Fibroblast of skin of right quadriceps (primary cell): Measurements from ENCODE around the gene FLT1.

Experiments used
- DNase-seq: peaks from one replicate; pipeline ENCODE4 v3.0.0-alpha.2; 2013

The FLT1 gene, protein sequence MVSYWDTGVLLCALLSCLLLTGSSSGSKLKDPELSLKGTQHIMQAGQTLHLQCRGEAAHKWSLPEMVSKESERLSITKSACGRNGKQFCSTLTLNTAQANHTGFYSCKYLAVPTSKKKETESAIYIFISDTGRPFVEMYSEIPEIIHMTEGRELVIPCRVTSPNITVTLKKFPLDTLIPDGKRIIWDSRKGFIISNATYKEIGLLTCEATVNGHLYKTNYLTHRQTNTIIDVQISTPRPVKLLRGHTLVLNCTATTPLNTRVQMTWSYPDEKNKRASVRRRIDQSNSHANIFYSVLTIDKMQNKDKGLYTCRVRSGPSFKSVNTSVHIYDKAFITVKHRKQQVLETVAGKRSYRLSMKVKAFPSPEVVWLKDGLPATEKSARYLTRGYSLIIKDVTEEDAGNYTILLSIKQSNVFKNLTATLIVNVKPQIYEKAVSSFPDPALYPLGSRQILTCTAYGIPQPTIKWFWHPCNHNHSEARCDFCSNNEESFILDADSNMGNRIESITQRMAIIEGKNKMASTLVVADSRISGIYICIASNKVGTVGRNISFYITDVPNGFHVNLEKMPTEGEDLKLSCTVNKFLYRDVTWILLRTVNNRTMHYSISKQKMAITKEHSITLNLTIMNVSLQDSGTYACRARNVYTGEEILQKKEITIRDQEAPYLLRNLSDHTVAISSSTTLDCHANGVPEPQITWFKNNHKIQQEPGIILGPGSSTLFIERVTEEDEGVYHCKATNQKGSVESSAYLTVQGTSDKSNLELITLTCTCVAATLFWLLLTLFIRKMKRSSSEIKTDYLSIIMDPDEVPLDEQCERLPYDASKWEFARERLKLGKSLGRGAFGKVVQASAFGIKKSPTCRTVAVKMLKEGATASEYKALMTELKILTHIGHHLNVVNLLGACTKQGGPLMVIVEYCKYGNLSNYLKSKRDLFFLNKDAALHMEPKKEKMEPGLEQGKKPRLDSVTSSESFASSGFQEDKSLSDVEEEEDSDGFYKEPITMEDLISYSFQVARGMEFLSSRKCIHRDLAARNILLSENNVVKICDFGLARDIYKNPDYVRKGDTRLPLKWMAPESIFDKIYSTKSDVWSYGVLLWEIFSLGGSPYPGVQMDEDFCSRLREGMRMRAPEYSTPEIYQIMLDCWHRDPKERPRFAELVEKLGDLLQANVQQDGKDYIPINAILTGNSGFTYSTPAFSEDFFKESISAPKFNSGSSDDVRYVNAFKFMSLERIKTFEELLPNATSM (N-terminal part only)

DNA sequence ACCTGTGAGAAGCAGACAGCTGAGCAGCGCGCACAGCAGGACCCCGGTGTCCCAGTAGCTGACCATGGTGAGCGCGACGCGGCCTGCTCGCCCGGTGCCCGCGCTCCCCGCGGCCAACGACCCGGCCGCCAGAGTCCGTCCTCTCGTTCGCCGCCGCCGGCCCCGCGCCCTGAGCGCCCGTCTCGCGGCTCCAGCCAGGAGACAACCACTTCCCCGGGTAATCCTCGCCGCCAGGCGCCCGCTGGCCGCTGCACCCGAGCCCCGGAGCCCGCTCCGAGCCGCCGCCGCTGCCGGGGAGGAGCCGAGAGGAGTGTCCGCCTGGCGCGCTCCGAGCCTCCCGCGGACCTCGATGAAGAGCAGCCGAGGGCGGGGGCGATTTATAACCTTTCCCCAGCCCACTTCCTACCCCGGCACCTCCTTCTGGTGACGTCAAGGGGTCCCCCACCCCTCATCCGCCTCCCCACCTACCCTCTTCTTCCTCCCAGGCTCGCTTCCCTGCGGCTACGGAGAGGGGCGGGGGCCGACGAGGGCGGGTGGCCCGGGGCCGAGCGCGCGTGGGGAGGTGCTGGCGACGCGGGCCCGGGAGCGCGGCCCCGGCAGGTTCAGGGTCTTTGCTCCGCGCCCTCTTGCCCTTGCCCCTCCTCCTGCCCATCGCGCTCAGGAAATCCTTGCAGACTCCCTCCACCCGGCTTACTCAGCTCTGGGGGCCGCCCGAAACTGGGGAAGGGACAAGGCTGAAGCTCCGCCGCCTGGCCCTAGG lies at the start of gene FLT1:
TSS of gene FLT1 (minus strand) at position 351 of the 760 bp plus-strand sequence. CDS start at position 66, 285 bp downstream.
- DNase-seq: no peak

DNA sequence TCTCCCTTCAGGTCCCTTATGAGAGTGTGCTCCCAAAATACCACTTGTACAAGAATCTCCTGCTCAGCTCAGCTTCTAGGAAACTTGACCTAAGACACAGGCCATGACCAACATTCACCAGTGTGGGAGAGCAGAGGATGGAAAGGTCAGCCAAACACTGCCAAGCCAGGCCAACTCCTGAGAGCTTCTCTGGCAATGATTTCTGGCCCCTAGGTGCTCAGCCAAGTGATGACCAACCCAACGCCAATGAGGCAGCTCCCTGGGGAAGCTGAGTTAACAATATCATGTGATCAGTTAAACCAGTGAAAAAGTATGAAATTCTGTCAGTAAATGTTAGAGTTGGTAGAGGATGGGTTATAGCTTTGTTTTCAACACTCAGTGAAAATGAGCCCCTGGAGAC lies 49.1 kb upstream of the FLT1 start:
- no peak for DNase-seq

- DNase-seq: no peak
These were observed 47.9 kb upstream of the FLT1 start for GRCh38 chr13:28542804-28543203.

DNA sequence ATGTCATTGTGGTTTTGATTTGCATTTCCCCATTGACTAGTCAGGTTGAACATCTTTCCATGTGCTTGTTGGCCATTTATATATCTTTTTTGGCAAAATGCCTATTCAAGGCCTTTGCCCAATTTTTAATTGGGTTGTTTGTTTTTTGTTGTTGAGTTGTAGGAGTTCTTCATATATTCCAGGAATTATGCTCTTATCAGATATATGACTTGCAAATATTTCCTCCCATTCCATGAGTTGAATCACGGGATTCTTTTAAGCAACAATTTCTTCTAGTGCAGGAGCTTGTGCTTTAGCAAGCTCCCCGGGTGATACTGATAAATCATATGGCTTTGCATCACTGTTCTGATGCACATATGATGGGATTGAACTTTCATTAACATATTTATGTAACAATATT lies 47.0 kb upstream of the FLT1 start:
- DNase-seq: no peak

GRCh38 chr13:28540612-28541011 lies 45.7 kb upstream of the FLT1 start:
- DNase-seq: no peak

DNA sequence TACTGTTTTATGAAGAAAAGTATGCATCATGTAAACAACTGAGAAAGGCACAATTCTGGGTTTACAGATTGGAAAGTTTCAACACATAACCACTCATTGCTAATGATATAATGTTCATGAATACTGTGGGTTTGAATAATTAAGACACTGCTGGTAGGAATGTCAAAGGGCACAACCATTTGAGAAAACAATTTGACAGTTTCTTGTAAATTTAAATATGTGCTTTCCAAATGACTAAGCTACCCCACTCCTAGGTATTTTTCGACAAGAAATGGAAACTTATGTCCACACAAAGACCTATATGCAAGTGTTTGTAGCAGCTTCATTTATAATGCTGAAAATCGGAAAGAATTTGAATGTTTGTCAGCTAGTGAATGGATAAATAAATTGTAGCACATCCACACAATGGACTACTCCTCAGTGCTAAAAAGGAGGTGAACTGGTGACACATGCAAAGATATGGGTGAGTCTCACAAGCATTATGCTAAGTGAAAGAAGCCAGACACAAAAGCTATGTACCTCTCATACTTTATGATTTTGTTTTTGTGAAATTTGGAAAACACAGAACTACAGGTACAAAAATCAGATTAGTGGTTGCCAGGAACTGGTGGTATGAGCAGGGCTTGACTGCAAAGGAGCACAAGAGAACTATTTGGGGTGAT lies 44.8 kb upstream of the FLT1 start:
- no peak for DNase-seq

DNA sequence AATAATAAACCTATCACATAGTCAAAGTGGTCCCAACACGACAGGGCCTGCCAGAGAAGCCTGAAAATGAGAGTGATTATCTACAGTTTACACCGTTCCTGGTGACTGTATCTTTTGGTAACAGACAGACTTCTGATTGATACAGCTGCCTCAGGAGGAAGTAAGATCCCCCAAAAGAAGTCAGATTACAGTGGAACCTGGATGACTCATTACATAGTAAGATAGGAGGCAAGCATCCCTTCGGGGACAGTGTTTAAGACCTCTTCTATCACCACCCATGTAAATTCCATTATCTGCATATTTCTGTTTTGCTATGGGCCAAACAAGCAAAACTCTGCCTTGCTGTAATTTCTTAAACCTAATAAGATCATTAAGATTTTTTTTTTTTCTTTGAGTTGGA lies 44.0 kb upstream of the FLT1 start:
- DNase-seq: no peak

DNA sequence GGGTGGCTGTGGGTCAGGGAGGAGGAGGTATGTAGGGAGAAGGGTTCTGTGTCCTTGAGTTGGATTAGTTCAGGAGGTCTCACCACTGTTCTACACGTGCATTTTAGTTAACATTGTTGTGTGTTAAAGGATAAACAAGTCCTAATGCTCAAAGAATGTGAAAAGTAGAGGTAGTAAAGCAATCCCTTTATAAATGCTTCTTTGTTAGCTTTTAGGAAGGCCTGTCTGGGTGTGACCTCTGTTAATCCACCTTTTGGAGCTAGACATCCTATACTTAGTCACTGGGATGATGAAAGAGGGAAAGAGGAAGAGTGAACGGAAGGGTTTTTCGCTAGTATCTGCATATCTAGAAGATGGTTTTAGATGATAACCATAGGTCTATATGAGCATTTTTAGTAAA lies 42.2 kb upstream of the FLT1 start:
- no peak for DNase-seq

DNA sequence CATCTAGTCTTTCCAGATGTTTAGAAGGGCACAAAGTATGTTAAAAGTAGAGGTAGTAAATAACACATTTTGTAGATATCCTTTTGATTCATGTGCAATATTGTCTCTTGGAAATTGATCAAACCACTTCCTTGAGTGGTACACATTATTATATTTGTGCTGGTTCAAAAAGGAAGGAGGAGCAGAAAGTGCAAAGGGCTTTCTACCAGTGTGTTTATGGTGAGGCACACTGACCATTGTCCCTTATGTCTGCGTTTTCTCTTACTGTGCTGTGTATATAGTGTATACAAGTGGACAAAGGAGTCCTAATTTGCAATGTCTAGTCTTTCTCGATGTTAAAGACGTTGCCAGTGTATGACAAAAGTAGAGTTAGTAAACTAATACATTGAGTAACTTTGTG lies 41.4 kb upstream of the FLT1 start:
- no peak for DNase-seq

DNA sequence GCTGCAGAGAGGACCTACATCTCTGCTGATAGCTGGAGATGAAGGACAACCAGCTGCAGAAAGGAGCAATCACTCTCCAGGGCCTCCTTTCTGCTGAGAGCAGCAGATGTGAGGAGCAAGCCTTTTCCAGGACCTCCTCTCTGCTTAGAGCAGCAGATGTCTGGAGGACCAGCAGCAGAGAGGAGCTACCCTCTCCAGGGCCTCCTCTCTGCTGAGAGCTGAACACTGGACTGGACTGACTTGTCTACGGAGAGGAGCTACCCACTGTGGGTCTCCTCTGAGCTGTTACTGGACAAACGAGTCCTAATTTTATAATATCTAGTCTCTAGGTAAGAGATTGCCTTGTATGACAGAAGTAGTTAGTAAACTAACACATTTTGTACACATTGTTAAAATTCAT lies 40.8 kb upstream of the FLT1 start:
- DNase-seq: no peak

DNA sequence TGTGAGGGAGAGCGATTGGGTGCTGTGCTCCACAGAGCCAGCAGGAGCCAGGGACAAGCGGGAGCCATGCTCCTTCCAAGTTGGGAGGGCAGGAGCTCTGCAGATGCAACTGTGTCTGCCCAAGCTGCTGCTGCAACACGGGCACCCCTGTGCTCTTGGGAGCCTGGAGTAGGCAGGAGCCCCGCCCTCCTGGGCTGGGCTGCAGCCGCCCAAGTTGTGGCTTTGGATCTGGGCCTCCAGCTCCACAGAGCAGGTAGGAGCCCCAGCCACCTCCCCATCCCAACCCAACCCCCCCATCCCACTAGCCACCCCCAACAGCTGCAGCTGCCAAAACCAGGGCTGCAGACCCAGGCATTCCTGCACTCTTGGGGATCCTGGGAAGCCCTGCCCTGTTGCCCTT lies 39.9 kb upstream of the FLT1 start:
- no peak for DNase-seq

DNA sequence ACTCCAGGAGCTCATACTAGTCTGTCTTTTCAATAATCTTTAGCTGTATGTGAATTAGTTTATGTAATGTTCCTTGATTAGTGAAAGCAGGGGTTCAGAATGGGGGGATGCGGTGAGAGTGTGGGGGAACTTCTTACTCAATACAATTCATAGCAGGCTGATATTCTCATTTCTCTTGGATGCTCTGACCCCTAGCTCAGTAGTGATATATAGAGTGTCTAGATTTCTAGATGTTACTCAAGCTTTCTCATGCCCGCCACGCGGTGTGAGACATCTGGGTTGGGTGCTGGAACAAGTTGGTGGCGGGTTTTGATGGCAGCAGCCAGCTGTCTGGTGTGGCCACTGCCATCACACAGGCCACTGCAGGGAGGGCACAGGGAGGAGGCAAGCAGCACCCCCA lies 39.3 kb upstream of the FLT1 start:
- no peak for DNase-seq

- no peak for DNase-seq
These were observed 38.7 kb upstream of the FLT1 start for GRCh38 chr13:28533441-28534166.

- DNase-seq: peak; percentile 20
These were observed 38.2 kb upstream of the FLT1 start for GRCh38 chr13:28533125-28533436.

GRCh38 chr13:28532388-28533124 lies 37.6 kb upstream of the FLT1 start:
- peak; percentile 25 for DNase-seq

GRCh38 chr13:28531845-28532387 lies 37.0 kb upstream of the FLT1 start:
- peak; percentile 10 for DNase-seq

GRCh38 chr13:28531077-28531844 lies 36.3 kb upstream of the FLT1 start:
- peak; percentile 51 for DNase-seq

DNA sequence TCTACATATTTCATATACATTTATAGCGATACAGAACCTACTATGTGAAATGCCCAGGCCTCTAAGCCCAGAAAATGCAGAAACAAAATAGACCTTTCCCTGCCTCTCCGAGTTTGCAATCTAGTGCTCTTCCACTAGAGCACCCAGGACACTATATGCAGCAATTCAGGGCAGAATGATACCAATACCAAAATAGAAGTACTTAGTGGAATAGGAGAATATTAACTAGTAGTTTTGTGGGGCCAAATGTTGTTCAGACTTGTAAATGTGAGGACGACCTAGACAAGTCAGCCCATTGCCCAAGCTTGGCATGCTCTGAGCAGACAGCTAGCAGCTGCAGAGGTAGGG lies 35.8 kb upstream of the FLT1 start:
- peak; percentile 46 for DNase-seq

DNA sequence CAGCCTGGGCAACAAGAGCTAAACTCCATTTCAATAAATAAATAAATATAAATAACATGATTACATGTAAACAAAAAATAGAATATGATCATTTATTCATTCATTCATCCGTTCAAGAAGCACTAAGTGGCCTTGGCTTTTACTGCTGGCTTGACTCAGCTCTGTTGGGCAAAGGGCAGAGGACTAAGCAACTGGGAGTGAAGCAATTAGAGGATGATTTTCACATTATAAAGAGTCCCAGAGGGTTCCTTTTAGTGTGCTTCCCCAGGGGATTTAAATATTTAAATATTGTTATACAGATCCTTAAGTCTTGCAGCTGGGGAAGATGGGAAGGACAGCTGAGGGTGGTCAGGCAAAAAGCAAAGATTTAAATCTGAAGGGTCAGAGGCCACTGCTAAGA lies 34.9 kb upstream of the FLT1 start:
- DNase-seq: no peak

- no peak for DNase-seq
These were observed 33.9 kb upstream of the FLT1 start for GRCh38 chr13:28528848-28529247.
